RWPE2 (cell line): ENCODE measurements around the gene MID1IP1.

Source experiments
- ATAC-seq: fragments of 200-7000 bp; cut with Tn5 transposase; 3 replicates; pipeline ENCODE4 v1.9.1; 2021; ENCODE audit warnings: low read depth
- DNase-seq: peaks from one replicate; pipeline ENCODE4 v3.0.0-alpha.2; 2020; ENCODE audit warnings: low spot score
- H3K27ac ChIP-seq: fragments of 450-650 bp; 2 replicates; pipeline ENCODE4 v1.5.1; 2017; ENCODE audit warnings: mild to moderate bottlenecking; ENCODE audit not compliant: poor library complexity, severe bottlenecking
- H3K27me3 ChIP-seq: fragments of 250-450 bp; sonication (Bioruptor Pico); 2 replicates; pipeline ENCODE4 v1.5.1; 2021; ENCODE audit warnings: mild to moderate bottlenecking, moderate library complexity; ENCODE audit not compliant: insufficient read depth, poor library complexity, severe bottlenecking
- H3K36me3 ChIP-seq: fragments of 250-450 bp; sonication (Bioruptor Pico); 2 replicates; pipeline ENCODE4 v1.5.1; 2020; ENCODE audit warnings: low read depth, mild to moderate bottlenecking, moderate library complexity
- H3K4me1 ChIP-seq: fragments of 250-450 bp; sonication (Bioruptor Pico); 2 replicates; pipeline ENCODE4 v1.5.1; 2021; ENCODE audit warnings: mild to moderate bottlenecking, moderate library complexity; ENCODE audit not compliant: insufficient read depth, poor library complexity, severe bottlenecking
- H3K4me3 ChIP-seq: fragments of 250-450 bp; sonication (Bioruptor Pico); 2 replicates; pipeline ENCODE4 v1.5.1; 2021; ENCODE audit warnings: mild to moderate bottlenecking, moderate library complexity; ENCODE audit not compliant: severe bottlenecking
- H3K9me3 ChIP-seq: fragments of 250-450 bp; sonication (Bioruptor Pico); 2 replicates; pipeline ENCODE4 v1.5.1; 2021; ENCODE audit warnings: mild to moderate bottlenecking, moderate library complexity; ENCODE audit not compliant: severe bottlenecking
- CTCF ChIP-seq: fragments of 450-650 bp; IDR thresholded peaks from one replicate; pipeline ENCODE4 v1.5.1; 2017; ENCODE audit warnings: mild to moderate bottlenecking, moderate library complexity; ENCODE audit not compliant: poor library complexity, severe bottlenecking

MID1IP1 gene

GRCh38 chrX:38820751-38821150 is 19.5 kb downstream of the MID1IP1 start:
- Histone ChIP-seq H3K27ac (no peak overlapping the region), H3K4me1 (peaks cover 5% of the 10 kb centered on the region), H3K4me3 (no peak overlapping the region), H3K36me3 (no peaks in the 10 kb centered on the region), H3K27me3 (no peaks in the 10 kb centered on the region), H3K9me3 (no peaks in the 10 kb centered on the region)
- DNase-seq, result no peak
- TF ChIP-seq CTCF, result no peak
- no peak for ATAC-seq

GRCh38 chrX:38824176-38824575 is 22.9 kb downstream of the MID1IP1 start:
- Histone ChIP-seq H3K4me3 (no peak overlapping the region), H3K9me3 (no peaks in the 10 kb centered on the region), H3K36me3 (no peaks in the 10 kb centered on the region), H3K27me3 (no peaks in the 10 kb centered on the region), H3K4me1 (no peaks in the 10 kb centered on the region), H3K27ac (no peak overlapping the region)
- no peak for TF ChIP-seq CTCF
- ATAC-seq (no peak), DNase-seq (no peak)

GRCh38 chrX:38831949-38832348 is 30.7 kb downstream of the MID1IP1 start:
- H3K27me3 ChIP-seq, result no peaks in the 10 kb centered on the region
- DNase-seq, result no peak
- H3K36me3 ChIP-seq, result no peaks in the 10 kb centered on the region
- no peak overlapping the region for H3K27ac ChIP-seq
- no peaks in the 10 kb centered on the region for H3K4me1 ChIP-seq
- ATAC-seq, result no peak
- TF ChIP-seq CTCF, result no peak
- no peak overlapping the region for H3K4me3 ChIP-seq
- no peaks in the 10 kb centered on the region for H3K9me3 ChIP-seq

- DNase-seq, result no peak
- H3K9me3 ChIP-seq, result no peaks in the 10 kb centered on the region
- no peaks in the 10 kb centered on the region for H3K27me3 ChIP-seq
- no peaks in the 10 kb centered on the region for H3K36me3 ChIP-seq
- no peak for ATAC-seq
- no peaks in the 10 kb centered on the region for H3K4me1 ChIP-seq
- H3K4me3 ChIP-seq, result no peak overlapping the region
- TF ChIP-seq CTCF, result no peak
- no peak overlapping the region for H3K27ac ChIP-seq
Measured at GRCh38 chrX:38837389-38837788, 36.1 kb downstream of the MID1IP1 start.

GRCh38 chrX:38839277-38839676 is 38.0 kb downstream of the MID1IP1 start:
- DNase-seq, result no peak
- Histone ChIP-seq H3K4me1 (no peaks in the 10 kb centered on the region), H3K36me3 (no peaks in the 10 kb centered on the region), H3K27ac (no peak overlapping the region), H3K4me3 (no peak overlapping the region), H3K27me3 (no peaks in the 10 kb centered on the region), H3K9me3 (no peaks in the 10 kb centered on the region)
- no peak for TF ChIP-seq CTCF
- no peak for ATAC-seq
